ENCODE results near the gene UCK2.

The UCK2 gene

DNA sequence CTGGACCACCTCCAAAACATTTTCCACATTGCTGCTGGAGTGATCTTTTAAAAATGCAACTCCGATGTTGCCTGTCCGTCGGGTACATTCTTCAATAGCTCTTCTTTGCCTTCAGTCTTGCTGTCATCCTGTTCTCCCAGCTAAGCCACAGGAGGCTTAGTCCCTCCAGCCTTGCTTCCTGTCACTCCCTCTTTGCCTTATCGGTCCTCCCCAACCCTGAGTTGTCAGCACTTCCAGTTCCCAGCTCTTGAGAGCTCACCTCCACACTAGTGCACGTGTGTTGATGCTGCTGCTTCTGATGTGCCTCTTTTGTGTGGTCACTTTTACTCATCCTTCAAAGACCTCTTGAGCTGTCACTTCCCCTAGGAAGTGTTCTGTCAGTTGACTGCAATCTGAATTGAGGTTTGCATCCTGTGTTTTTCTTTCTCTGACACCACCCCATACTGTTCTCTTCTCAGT lies 15.3 kb downstream of the UCK2 start:
- DNase-seq (ENCODE audit: low read depth), result no peak

DNA sequence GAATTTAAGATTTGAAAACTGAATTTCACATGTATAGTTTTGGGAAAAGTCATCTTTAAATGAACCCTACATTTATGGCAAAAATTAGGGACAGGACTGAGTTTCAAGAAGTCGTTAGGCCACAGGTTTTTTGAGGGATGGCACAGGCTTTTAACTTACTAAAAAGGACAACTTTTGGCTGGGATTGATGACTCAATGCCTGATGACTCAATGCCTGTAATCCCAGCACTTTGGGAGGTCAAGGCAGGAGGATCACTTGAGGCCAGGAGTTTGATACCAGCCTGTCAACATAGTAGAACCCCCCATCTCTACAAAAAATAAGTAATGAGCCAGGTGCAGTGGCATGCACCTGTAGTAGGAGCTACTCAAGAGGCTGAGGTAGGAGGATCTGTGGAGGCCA lies 15.9 kb downstream of the UCK2 start:
- H3K4me3 ChIP-seq (ENCODE audit: low read length), result no peak overlapping the region

More for the DNA sequence above, 15.3 kb downstream of the UCK2 start:
- no peak overlapping the region for H3K4me3 ChIP-seq (ENCODE audit: low read length)
- TF ChIP-seq, protein P1, sequence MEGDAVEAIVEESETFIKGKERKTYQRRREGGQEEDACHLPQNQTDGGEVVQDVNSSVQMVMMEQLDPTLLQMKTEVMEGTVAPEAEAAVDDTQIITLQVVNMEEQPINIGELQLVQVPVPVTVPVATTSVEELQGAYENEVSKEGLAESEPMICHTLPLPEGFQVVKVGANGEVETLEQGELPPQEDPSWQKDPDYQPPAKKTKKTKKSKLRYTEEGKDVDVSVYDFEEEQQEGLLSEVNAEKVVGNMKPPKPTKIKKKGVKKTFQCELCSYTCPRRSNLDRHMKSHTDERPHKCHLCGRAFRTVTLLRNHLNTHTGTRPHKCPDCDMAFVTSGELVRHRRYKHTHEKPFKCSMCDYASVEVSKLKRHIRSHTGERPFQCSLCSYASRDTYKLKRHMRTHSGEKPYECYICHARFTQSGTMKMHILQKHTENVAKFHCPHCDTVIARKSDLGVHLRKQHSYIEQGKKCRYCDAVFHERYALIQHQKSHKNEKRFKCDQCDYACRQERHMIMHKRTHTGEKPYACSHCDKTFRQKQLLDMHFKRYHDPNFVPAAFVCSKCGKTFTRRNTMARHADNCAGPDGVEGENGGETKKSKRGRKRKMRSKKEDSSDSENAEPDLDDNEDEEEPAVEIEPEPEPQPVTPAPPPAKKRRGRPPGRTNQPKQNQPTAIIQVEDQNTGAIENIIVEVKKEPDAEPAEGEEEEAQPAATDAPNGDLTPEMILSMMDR (conservative IDR thresholded peaks at IDR 0.05; ENCODE audit: low read depth, low read length), result no peak

DNA sequence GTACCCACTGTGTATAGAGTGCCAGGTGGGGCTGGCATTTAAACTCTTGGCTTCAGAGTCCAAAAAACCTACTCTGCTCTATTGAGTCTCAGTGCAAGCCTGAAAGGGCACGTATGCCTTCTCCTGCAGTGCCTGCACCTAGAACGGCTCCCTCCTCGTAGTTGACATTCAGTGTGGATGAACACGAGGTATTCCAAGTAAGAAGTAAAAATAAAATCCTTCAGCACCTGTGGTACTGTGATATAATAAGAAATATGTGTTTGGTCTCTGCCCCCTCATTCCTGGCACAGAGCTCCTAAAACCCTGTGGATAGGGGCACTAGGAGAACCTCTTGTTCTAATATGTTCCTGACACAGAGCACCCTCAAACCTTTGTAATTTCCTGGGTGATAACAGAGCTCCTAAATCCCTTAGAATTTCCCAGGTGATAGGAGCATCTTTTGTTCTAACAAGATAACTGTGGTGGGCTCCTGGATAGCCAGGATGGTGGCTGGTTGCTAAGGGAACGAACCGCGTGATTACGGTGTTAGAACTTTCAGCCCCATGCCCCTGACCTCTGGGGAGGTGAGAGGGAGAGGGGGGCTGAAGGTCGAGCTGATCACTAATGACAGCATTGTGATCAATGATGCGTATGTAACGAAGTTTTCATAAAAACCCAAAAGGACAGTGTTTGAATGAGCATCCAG lies 16.8 kb downstream of the UCK2 start:
- TF ChIP-seq, protein P1 (conservative IDR thresholded peaks at IDR 0.05; ENCODE audit: low read depth, low read length), result no peak
- DNase-seq (ENCODE audit: low read depth), result no peak
- no peak overlapping the region for H3K4me3 ChIP-seq (ENCODE audit: low read length)

More for the DNA sequence above, 15.9 kb downstream of the UCK2 start:
- no peak for DNase-seq (ENCODE audit: low read depth)
- TF ChIP-seq, protein P1 (conservative IDR thresholded peaks at IDR 0.05; ENCODE audit: low read depth, low read length), result no peak

DNA sequence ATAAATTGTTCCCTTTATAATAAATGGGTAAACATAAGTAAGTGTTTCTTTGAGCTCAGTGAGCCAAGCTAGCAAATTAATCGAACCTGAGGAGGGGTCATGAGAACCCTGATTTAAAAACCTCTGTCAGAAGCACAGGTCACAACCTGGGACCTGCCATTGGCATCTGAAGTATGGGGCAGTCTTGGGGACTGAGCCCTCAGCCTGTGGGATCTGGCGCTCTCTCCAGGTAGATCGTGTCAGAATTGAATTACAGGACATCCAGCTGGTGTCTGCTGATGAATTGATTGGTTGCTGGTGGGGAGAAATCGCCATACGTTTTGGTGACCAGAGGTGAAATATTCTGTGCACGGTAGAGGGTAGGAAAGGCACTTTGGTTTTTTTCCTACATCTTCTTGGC lies 17.5 kb downstream of the UCK2 start:
- H3K4me3 ChIP-seq (ENCODE audit: low read length), result no peak overlapping the region
- TF ChIP-seq, protein P1 (conservative IDR thresholded peaks at IDR 0.05; ENCODE audit: low read depth, low read length), result no peak
- DNase-seq (ENCODE audit: low read depth), result no peak

DNA sequence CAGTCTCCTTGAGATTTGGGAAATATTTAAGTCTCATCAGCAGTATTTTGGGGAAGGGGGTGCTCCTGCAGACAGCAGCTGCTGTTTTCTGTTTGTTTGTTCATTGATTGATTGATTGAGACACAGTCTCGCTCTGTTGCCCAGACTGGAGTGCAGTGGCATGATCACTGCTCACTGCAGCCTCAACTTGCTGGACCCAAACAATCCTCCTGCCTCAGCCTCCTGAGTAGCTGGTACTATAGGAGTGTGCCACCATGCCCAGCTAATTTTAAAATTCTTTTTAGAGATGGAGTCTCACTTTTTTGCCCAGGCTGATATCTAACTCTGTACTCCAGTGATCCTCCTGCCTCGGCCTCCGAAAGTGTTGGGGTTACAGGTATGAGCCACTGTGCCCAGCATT lies 18.2 kb downstream of the UCK2 start:
- H3K4me3 ChIP-seq (ENCODE audit: low read length), result no peak overlapping the region
- TF ChIP-seq, protein P1 (conservative IDR thresholded peaks at IDR 0.05; ENCODE audit: low read depth, low read length), result no peak
- DNase-seq (ENCODE audit: low read depth), result no peak

DNA sequence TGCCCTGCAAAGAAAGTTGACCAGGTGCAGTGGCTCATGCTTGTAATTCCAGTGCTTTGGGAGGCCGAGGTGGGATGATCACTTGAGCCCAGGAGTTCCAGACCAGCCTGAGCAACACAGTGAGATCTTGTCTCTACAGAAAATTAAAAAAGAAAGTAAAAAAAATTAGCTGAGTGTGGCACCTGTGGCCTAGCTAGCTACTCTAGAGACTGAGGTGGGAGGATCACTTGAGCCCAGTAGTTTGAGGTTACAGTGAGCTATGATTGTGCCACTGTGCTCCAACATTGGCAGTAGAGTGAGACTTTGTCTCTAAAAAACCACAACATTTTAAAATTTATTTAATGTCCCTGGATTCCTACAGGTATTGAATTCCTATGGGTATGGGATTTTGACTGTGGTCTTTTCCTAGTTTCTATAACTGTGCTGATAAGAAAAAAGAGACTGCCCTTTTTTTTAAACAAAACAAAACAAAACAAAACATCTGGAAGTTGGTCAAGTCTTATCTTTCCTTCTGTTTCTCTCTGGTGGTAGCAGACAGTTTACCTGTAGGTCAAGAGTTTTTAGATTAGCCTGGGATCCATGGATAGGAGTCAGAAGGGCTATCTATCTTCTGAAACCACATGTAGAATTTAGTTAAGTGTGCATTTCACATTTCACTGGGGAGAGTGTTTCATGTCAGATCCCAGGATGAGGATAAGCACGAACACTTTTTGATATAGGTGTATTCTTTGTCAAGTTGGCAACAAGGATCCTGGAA lies 18.8 kb downstream of the UCK2 start:
- no peak for DNase-seq (ENCODE audit: low read depth)
- H3K4me3 ChIP-seq (ENCODE audit: low read length), result no peak overlapping the region
- TF ChIP-seq, protein P1 (conservative IDR thresholded peaks at IDR 0.05; ENCODE audit: low read depth, low read length), result no peak
